ENCODE results near the gene CHST3. TPM values are rescaled to one million over a fixed set of nuclear protein-coding genes. Genes with fewer than 3 reads are reported as not detected.

CHST3 gene
- total and polyA plus RNA-seq, 4 donors: 2.2 to 13.7 (median 8.0) TPM

DNA sequence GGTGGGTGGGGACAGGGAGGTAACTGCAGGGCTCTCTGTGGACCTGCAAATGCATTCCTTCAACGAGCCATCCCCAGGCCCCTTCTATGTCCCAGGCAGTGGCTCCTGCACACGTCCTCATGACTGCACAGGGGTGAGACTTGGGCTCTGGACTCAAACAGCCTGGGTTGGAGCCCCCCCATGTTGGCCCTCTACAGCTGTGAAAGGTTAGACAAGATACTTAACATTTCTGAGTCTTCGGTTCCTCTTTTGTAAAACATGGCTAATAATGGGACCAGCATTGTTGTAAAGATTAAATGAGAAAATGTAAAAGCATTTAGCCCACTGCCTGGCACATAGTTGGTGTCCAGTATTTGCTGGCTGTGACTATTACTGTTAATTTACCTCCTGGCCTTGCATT is 41.8 kb downstream of the CHST3 start:
- Histone ChIP-seq H3K4me3 (no peak overlapping the region), H3K9me3 (ENCODE audit: control insufficient read depth in 4 of 4, insufficient read depth in 3 of 4, low read length in 3 of 4) (peaks cover 0 to 4% (median 0%) of the 10 kb centered on the region in 4 donors), H3K27ac (ENCODE audit: low read depth in 1 of 2, low read length in 1 of 2) (no peak overlapping the region), H3K4me1 (ENCODE audit: control insufficient read depth in 5 of 5, insufficient read depth in 5 of 5, low read length in 5 of 5) (peaks cover 11 to 46% (median 23%) of the 10 kb centered on the region in 5 donors), H3K36me3 (ENCODE audit: control insufficient read depth in 4 of 4, insufficient read depth in 4 of 4, low read length in 4 of 4) (peaks cover 0 to 11% (median 7%) of the 10 kb centered on the region in 4 donors), H3K9ac (ENCODE audit: insufficient read depth in 1 of 2, low read length in 2 of 2) (no peak overlapping the region), H3K27me3 (ENCODE audit: control insufficient read depth in 3 of 3, insufficient read depth in 3 of 3, low read length in 2 of 3) (no peaks in the 10 kb centered on the region)
- no peak for ATAC-seq (ENCODE audit: insufficient read depth, low FRiP score)
- WGBS, 2 donors: 79 to 92% methylated on average over 3 of the region's 3 CpGs
- DNase-seq: no peak
- no peak for TF ChIP-seq CTCF (IDR thresholded peaks at IDR 0.05; ENCODE audit: control extremely low read depth, extremely low read depth)

DNA sequence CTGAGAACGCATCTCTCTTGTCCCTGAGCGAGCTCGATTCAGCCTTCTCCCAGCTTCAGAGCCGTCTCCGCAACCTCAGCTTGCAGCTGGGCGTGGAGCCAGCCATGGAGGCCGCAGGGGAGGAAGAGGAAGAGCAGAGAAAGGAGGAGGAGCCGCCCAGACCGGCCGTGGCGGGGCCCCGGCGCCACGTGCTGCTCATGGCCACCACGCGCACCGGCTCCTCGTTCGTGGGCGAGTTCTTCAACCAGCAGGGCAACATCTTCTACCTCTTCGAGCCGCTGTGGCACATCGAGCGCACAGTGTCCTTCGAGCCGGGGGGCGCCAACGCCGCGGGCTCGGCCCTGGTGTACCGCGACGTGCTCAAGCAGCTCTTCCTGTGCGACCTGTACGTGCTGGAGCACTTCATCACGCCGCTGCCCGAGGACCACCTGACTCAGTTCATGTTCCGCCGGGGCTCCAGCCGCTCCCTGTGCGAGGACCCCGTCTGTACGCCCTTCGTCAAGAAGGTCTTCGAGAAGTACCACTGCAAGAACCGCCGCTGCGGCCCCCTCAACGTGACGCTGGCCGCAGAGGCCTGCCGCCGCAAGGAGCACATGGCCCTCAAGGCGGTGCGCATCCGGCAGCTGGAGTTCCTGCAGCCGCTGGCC is 43.2 kb downstream of the CHST3 start:
- ATAC-seq (ENCODE audit: insufficient read depth, low FRiP score): no peak
- Histone ChIP-seq H3K27ac (ENCODE audit: low read depth in 1 of 2, low read length in 1 of 2) (peak overlapping the region in 1 of 2 donors; percentile 13), H3K27me3 (ENCODE audit: control insufficient read depth in 3 of 3, insufficient read depth in 3 of 3, low read length in 2 of 3) (no peaks in the 10 kb centered on the region), H3K9ac (ENCODE audit: insufficient read depth in 1 of 2, low read length in 2 of 2) (no peak overlapping the region), H3K4me1 (ENCODE audit: control insufficient read depth in 5 of 5, insufficient read depth in 5 of 5, low read length in 5 of 5) (peaks cover 6 to 43% (median 23%) of the 10 kb centered on the region in 5 donors), H3K36me3 (ENCODE audit: control insufficient read depth in 4 of 4, insufficient read depth in 4 of 4, low read length in 4 of 4) (peaks cover 0 to 11% (median 8%) of the 10 kb centered on the region in 4 donors), H3K9me3 (ENCODE audit: control insufficient read depth in 4 of 4, insufficient read depth in 3 of 4, low read length in 3 of 4) (peaks cover 0 to 4% (median 0%) of the 10 kb centered on the region in 4 donors), H3K4me3 (no peak overlapping the region)
- peak; percentile 30 to 67 (median 46) for DNase-seq
- TF ChIP-seq CTCF (IDR thresholded peaks at IDR 0.05; ENCODE audit: control extremely low read depth, extremely low read depth): no peak
- WGBS, 2 donors: 89 to 93% methylated on average over 55 to 59 of the region's 59 CpGs

GRCh38 chr10:72008096-72008981 is 44.1 kb downstream of the CHST3 start:
- Histone ChIP-seq H3K4me1 (ENCODE audit: control insufficient read depth in 5 of 5, insufficient read depth in 5 of 5, low read length in 5 of 5) (peaks cover 9 to 43% (median 23%) of the 10 kb centered on the region in 5 donors), H3K27ac (ENCODE audit: low read depth in 1 of 2, low read length in 1 of 2) (peak overlapping the region; percentile 71 to 83), H3K4me3 (no peak overlapping the region), H3K9me3 (ENCODE audit: control insufficient read depth in 4 of 4, insufficient read depth in 3 of 4, low read length in 3 of 4) (peaks cover 0 to 4% (median 0%) of the 10 kb centered on the region in 4 donors), H3K9ac (ENCODE audit: insufficient read depth in 1 of 2, low read length in 2 of 2) (no peak overlapping the region), H3K36me3 (ENCODE audit: control insufficient read depth in 4 of 4, insufficient read depth in 4 of 4, low read length in 4 of 4) (peaks cover 0 to 11% (median 8%) of the 10 kb centered on the region in 4 donors), H3K27me3 (ENCODE audit: control insufficient read depth in 3 of 3, insufficient read depth in 3 of 3, low read length in 2 of 3) (no peaks in the 10 kb centered on the region)
- no peak for TF ChIP-seq CTCF (IDR thresholded peaks at IDR 0.05; ENCODE audit: control extremely low read depth, extremely low read depth)
- no peak for ATAC-seq (ENCODE audit: insufficient read depth, low FRiP score)
- DNase-seq: no peak
- WGBS, 2 donors: 88 to 94% methylated on average over 55 to 58 of the region's 58 CpGs

All from lung (tissue), 12 donors.